ENCODE data around the gene BCAS3. TPM values are rescaled to one million over a fixed set of nuclear protein-coding genes. Genes with fewer than 3 reads are reported as not detected.

The BCAS3 gene
- total RNA-seq, 1 donor from 2014 or later = 40.8 TPM

- DNase-seq (ENCODE audit: low spot score in 2 of 2) = no peak
- no peak for FAIRE-seq
Observed at GRCh38 chr17:61208301-61209105, 530.9 kb downstream of the BCAS3 start.

GRCh38 chr17:61209106-61209439, 531.4 kb downstream of the BCAS3 start:
- DNase-seq (ENCODE audit: low spot score in 2 of 2) (no peak), FAIRE-seq (no peak)

- DNase-seq (ENCODE audit: low spot score in 2 of 2) = no peak
- FAIRE-seq = no peak
Observed at GRCh38 chr17:61209525-61209924, 531.9 kb downstream of the BCAS3 start.

- DNase-seq (ENCODE audit: low spot score in 2 of 2) = no peak
- no peak for FAIRE-seq
Observed at GRCh38 chr17:61211236-61211635, 533.6 kb downstream of the BCAS3 start.

- FAIRE-seq (no peak), DNase-seq (ENCODE audit: low spot score in 2 of 2) (no peak)
Observed at GRCh38 chr17:61212655-61213054, 535.0 kb downstream of the BCAS3 start.

GRCh38 chr17:61214753-61215152, 537.1 kb downstream of the BCAS3 start:
- FAIRE-seq = no peak
- DNase-seq (ENCODE audit: low spot score in 2 of 2) = no peak

GRCh38 chr17:61216066-61216465, 538.4 kb downstream of the BCAS3 start:
- DNase-seq (ENCODE audit: low spot score in 2 of 2) = no peak

GRCh38 chr17:61217878-61218437, 540.3 kb downstream of the BCAS3 start:
- FAIRE-seq (no peak), DNase-seq (ENCODE audit: low spot score in 2 of 2) (no peak)

More at GRCh38 chr17:61216066-61216465, 538.4 kb downstream of the BCAS3 start:
- FAIRE-seq = no peak

GRCh38 chr17:61218438-61218837, 540.8 kb downstream of the BCAS3 start:
- no peak for FAIRE-seq

GRCh38 chr17:61219460-61219859, 541.8 kb downstream of the BCAS3 start:
- FAIRE-seq (no peak), DNase-seq (ENCODE audit: low spot score in 2 of 2) (no peak)

More at GRCh38 chr17:61218438-61218837, 540.8 kb downstream of the BCAS3 start:
- DNase-seq (ENCODE audit: low spot score in 2 of 2) = no peak

- DNase-seq (ENCODE audit: low spot score in 2 of 2) (no peak), FAIRE-seq (no peak)
Observed at GRCh38 chr17:61221181-61221580, 543.5 kb downstream of the BCAS3 start.

GRCh38 chr17:61221597-61222471, 544.2 kb downstream of the BCAS3 start:
- DNase-seq (ENCODE audit: low spot score in 2 of 2) = no peak
- FAIRE-seq = no peak

- DNase-seq (ENCODE audit: low spot score in 2 of 2) (no peak), FAIRE-seq (no peak)
Observed at GRCh38 chr17:61223725-61224124, 546.1 kb downstream of the BCAS3 start.

- DNase-seq (ENCODE audit: low spot score in 2 of 2) = no peak
- FAIRE-seq = no peak
Observed at GRCh38 chr17:61225178-61225882, 547.7 kb downstream of the BCAS3 start.

- FAIRE-seq = no peak
- no peak for DNase-seq (ENCODE audit: low spot score in 2 of 2)
Observed at GRCh38 chr17:61227866-61228265, 550.2 kb downstream of the BCAS3 start.

- FAIRE-seq (no peak), DNase-seq (ENCODE audit: low spot score in 2 of 2) (no peak)
Observed at GRCh38 chr17:61230461-61230860, 552.8 kb downstream of the BCAS3 start.

- DNase-seq (ENCODE audit: low spot score in 2 of 2) (no peak), FAIRE-seq (no peak)
Observed at GRCh38 chr17:61230972-61231820, 553.5 kb downstream of the BCAS3 start.

GRCh38 chr17:61232871-61233270, 555.2 kb downstream of the BCAS3 start:
- FAIRE-seq (no peak), DNase-seq (ENCODE audit: low spot score in 2 of 2) (no peak)

- FAIRE-seq = no peak
- DNase-seq (ENCODE audit: low spot score in 2 of 2) = no peak
Observed at GRCh38 chr17:61233991-61234750, 556.5 kb downstream of the BCAS3 start.

Measured in frontal cortex (tissue), 4 donors.